ENCODE data around the gene BIRC3.
A peak's percentile ranks its signal among the peaks of the same experiment; 100 is the strongest.

DNA sequence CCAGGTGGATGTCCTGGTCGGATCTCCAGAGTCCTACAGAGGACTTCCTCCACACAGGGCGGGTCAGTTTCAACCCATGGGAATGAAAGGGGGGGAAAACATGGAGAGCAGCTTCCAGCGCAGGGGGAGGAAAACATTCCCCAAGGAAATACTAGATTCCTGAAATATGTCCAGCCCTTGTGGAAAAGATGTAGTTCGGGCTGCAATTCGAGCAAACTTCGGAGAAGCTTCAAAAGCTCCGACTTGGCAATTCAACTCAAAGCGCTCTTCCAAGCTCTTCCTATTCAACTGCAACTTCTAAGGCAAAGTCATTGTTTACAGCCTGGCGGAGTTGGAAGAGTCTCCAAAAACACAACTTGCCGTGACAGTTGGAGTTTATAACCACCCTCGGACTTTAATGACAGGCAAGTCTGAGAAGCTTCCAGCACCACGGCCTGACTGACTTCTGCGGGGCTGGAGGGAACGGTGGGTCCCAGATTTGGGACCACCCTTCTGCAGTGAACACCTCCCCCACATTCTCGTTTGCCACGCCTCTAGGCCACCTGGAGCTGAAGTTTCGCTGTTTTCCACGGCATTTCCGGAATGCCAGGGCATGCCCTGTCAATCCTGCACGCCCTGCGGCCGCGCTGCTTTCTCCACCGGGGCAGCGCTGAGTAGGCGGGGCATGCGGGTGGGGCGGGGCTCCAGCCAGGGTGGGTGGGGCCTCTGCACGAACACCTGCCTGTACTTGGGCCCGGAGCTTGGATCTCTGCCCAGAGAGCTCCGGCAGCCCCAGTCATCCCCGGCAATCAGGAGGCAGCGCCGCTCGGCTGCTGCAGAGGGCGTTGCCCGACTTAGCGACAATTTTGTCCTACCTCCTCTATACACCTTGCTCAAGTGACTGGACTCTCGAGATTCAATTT, 49.0 kb upstream of the BIRC3 start:
- TF ChIP-seq, protein P1, sequence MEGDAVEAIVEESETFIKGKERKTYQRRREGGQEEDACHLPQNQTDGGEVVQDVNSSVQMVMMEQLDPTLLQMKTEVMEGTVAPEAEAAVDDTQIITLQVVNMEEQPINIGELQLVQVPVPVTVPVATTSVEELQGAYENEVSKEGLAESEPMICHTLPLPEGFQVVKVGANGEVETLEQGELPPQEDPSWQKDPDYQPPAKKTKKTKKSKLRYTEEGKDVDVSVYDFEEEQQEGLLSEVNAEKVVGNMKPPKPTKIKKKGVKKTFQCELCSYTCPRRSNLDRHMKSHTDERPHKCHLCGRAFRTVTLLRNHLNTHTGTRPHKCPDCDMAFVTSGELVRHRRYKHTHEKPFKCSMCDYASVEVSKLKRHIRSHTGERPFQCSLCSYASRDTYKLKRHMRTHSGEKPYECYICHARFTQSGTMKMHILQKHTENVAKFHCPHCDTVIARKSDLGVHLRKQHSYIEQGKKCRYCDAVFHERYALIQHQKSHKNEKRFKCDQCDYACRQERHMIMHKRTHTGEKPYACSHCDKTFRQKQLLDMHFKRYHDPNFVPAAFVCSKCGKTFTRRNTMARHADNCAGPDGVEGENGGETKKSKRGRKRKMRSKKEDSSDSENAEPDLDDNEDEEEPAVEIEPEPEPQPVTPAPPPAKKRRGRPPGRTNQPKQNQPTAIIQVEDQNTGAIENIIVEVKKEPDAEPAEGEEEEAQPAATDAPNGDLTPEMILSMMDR (conservative IDR thresholded peaks at IDR 0.05; ENCODE audit: low read length) = peak; percentile 65
- no peak for TF ChIP-seq EZH2phosphoT487 (IDR thresholded peaks at IDR 0.05; ENCODE audit: borderline replicate concordance, low read depth, low read length)
